T1000 (cell line): ENCODE results near the gene CCNL1.
"Not testable (repeated sequence)": the region's sequence is repeated elsewhere in the genome, so short reads cannot be mapped to it uniquely, and the experiment has no call there.

Source experiments
- DNase-seq: peaks from one replicate; lab custom pipeline; 2025; ENCODE audit warnings: mixed read lengths; lab: John Stamatoyannopoulos, UW

Gene CCNL1

DNA sequence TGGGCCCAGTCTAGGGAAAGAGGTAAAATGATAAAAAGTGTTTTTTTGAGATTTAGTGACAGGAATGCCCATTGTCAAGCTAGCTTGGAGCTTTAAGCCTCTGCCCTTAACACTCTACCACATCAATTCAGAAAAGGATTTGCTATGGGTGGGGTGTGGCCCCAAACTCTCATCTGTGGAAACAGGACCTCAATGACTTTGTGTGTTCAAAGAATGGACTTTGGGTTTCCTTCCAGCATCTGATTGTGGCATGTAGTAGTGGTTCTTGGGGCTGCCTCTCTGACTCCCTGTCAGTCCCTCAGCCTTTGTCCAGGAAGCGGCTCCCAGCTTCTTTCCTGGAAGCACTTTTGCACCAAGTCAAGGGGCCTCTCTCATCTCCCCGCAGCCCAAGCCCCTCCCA is 56.1 kb downstream of the CCNL1 start:
- DNase-seq: no peak

DNA sequence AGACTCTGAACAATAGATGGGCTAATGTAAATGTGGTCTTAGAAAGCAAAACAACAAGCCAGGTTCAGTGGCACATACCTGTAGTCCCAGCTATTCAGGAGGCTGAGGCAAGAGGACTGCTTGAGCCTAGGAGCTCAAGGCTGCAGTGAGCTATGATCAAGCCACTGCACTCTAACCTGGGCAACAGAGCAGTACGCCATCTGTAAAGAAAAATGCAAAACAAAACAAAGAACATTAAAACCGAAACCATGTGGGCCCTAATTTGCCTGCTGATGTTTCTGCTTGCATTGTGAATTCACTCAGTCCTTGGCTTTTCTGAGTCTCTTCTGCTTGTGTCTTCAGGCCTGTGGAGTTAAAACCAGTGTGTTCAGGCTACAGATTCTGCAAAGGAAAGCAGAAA is 56.7 kb downstream of the CCNL1 start:
- DNase-seq: no peak

DNA sequence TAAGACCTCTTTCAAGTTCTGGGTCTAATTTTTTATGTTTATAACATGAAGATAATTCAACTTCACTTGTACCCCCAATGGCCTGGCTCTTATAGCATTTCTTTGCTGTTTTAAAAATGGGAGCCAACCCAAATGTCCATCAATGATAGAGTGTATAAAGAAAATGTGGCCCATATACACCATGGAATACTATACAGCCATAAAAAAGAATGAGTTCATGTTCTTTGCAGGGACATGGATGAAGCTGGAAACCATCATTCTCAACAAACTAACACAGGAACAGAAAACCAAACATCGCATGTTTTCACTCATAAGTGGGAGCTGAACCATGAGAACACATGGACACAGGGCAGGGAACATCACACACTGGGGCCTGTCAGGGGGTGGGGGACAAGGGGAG is 57.4 kb downstream of the CCNL1 start:
- DNase-seq: not testable (repeated sequence)

DNA sequence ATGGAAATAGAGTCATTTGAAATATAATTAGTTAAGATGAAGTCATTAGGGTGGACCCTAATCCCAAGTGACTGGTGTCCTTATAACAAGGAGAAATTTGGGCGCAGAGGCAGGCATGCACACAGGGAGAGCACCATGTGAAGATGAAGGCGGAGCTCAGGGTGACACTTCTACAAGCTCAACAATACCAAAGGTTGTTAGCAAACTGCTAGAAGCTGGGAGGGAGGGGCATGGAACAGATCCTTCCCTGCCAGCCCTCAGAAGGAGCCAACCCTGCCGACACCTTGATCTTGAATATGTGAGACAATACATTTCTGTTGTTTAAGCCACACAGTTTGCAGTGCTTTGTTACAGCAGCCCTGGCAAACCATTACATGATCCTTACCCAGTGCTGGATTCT is 57.8 kb downstream of the CCNL1 start:
- no peak for DNase-seq

DNA sequence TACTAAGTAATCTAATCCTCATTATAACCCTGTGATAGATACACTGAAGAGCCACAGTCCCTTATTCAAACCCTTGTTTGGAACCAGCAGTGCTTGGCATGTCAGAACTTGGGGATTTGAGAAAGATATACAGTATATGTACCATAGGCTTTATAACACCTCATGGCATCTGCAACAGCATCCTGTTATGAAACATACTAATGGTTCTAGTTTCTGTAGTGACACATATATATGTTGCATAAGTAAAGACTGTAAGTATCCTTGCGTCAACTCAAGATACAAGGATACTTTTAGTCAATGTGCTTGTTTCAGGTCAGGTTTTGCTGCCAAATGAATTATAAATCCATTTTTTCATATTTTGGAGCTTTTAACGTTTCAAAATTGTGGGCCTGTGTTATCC is 58.5 kb downstream of the CCNL1 start:
- no peak for DNase-seq

DNA sequence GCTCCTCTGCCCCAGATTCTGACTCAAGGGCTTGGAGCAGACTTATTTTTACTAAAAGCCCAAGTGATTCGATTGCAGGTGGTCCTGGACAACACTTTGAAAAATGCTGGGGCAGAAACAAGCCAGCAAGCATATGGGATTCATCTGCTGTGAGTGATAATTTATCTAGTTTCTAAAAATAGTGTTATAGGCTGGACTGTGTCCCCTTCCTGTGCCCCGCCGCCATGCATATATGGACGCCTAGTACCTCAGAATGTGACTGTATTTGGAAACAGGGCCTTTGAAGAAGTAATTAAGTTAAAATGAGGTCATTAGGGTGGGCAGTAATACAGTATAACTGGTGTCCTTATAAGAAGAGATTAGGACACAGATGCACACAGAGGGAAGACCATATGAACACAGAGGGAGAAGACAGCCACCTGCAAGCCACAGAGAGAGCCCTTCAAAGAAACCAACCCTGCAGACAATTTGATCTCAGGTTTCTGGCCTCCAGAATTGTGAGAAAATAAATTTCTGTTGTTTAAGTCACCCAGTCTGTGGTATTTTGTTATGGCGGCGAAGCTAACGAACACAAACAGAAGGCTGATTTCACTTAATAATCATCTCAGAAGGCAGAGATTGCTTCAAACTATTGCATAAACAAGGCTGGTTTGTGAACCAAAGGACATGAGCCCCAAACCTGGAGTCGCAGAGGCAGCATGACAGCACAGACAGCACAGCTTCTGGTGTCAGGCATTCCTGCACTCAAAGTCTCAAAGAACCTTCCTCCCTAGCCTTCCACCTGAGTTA is 59.1 kb downstream of the CCNL1 start:
- DNase-seq: no peak

DNA sequence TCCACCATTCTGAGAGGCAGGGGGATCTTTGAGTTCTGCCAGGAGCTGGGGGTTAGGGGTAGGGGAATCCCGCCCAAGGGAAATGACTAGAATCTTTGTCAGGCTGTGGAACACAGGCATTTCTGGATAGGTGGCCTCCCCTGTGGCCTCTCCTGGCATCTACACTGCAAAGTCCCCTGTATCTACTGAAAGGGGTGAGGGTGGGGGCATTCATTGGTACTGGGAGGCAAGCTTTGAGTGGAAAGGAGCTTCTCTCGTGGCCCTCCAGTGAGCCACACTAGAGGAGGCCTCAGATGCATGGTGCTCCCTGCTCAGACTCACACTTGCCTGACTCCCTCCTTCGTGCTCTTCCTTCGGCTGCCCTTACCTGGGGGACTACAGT is 59.9 kb downstream of the CCNL1 start:
- DNase-seq: no peak

DNA sequence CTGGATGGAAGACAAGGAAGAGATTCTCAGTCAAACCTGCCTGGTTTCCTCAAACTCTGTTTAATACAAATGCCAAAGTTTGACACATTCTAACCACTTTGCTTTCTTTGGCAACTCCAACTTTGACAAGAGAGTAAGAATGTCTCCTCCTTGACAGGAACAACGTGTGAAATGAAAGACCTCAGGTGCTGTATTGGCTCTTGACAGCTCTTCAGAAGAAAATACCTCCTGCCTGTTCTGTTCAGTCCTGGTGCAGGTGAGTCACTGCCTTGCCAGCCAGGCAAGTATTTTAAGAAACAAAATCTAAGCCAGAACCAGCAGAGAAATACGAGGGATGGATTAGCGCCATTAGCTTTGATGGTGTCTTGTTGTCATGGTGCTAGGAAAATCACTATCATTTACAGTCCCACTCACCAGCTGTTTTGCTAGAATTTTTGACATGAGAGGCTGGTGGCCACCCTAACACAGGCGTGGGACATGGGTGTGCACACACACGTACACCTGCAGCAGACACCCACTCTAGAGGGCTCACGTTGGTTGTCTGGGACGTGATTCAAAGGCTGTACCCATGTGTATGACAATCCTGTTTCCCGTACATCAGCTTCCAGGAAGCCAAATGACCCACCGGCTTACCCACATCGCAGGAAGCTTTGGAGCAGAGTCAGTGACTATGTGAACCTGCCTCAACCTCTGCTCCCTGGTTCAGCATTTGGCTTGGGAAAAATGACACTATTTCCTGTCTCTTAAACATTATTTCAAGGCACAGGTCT is 60.4 kb downstream of the CCNL1 start:
- DNase-seq: no peak

DNA sequence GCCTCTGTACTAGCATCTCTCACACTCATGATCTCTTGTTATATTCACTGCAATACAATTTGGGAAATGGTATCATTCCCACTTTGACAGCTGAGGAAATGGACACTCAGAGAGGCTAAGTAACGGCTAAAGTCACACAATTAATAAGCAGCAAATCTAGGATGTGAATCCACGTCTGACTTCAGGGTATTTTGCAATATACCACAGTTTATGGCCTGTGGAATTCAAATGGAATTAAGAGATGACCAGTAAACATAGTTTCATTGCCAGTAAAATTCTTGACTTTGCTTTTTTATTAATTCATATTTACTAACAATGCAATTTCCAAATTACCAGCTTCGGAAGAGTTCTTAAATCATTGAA is 61.1 kb downstream of the CCNL1 start:
- DNase-seq: no peak

DNA sequence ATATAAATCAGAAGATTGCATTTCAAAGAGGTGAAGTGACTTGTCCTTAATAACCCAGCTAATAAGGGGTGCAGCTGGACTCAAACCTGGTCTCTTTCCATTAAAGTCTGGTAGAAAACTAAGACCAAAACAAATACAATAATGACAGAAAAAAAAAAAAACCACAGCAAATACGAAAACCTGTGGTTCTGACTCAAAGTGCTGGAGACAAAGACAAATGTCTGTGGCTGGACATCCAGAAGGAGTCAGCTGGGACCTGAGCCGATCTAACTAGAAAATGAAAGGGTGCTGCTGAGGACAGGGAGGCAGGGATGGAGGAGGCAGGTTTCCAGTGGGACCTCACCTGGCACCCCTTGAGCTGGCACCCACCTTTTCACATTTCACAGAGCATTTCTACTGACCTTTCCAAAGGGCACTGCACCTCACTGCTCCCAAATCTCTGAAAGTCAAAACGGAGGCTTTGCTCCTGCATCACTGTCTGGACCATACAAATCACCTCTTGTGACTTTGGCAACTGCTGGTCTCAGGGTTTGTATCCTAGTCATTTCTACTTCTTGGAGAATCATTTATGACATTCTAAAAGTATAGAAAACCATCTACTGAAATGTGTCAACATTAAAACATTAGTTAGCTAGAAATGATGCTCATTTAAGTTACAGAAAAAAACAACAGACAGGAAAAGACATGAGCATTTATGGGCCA is 61.7 kb downstream of the CCNL1 start:
- DNase-seq: no peak
